Coronary artery (tissue), 2 donors: ENCODE data around the gene RAD9A.

Experiments
- DNase-seq: peaks from one replicate; pipeline ENCODE4 v3.0.0-alpha.2; 2017; ENCODE audit warnings: low spot score
- H3K27ac ChIP-seq, 2 donors: fragments of 200-600 bp; sonication (generic); one replicate each; pipeline ENCODE4 v1.5.1; 2016 to 2019
- H3K4me3 ChIP-seq: fragments of 200-600 bp; sonication (generic); 2 replicates; pipeline ENCODE4 v1.5.1; 2016; ENCODE audit warnings: mild to moderate bottlenecking, moderate library complexity
- TF ChIP-seq, protein P1 (sequence below): fragments of 200-600 bp; sonication (generic); IDR thresholded peaks from one replicate; pipeline ENCODE4 v1.5.1; 2019; ENCODE audit warnings: antibody characterized with exemption

The RAD9A gene

DNA sequence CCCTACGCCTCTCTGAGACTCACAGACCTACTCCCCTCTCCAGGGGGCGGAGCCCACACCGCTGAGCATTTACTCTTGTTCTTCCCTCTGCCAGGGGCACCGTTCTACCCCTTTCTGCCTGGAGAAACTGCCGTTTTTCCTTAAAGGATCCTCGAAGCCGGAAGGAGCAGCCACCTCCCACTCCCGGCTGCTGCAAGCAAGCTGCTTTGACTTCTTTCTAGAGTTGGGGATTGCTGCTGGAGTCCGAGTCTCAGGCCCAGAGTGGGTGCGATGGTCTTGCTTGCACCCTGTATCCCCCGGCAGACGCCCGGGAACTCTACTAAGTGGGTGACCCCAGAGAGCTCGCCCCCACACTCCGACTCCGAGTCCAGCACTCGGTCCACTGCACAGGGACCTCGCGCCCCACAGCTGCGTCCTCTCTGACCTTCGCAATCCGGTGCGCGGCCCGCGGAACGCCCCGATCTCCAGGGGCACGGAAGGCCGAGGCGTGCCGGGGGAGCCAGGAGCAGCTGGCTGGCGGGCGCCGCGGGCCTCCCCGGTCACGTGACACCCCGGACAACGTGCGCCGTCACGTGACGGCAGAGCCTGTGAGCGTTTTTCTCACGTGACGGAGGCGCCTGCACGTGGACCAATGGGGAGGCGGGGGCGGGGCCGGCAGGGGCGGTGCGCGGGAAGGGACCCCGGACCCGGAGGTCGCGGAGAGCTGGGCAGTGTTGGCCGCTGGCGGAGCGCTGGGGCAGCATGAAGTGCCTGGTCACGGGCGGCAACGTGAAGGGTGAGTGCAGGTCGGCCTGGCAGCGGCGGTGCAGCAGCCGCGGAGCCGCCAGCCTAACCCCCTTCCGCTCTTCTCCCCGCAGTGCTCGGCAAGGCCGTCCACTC, at the start of gene RAD9A:
Gene RAD9A (plus strand): TSS at position 683 of the 879 bp plus-strand sequence. CDS start 59 bp downstream, at position 742.
- peak within 1 kb of the TSS; percentile 98 for H3K4me3 ChIP-seq
- TF ChIP-seq, protein P1, sequence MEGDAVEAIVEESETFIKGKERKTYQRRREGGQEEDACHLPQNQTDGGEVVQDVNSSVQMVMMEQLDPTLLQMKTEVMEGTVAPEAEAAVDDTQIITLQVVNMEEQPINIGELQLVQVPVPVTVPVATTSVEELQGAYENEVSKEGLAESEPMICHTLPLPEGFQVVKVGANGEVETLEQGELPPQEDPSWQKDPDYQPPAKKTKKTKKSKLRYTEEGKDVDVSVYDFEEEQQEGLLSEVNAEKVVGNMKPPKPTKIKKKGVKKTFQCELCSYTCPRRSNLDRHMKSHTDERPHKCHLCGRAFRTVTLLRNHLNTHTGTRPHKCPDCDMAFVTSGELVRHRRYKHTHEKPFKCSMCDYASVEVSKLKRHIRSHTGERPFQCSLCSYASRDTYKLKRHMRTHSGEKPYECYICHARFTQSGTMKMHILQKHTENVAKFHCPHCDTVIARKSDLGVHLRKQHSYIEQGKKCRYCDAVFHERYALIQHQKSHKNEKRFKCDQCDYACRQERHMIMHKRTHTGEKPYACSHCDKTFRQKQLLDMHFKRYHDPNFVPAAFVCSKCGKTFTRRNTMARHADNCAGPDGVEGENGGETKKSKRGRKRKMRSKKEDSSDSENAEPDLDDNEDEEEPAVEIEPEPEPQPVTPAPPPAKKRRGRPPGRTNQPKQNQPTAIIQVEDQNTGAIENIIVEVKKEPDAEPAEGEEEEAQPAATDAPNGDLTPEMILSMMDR, result no peak
- peak; percentile 96 for DNase-seq
- H3K27ac ChIP-seq, result peak within 1 kb of the TSS; percentile 55 to 89

DNA sequence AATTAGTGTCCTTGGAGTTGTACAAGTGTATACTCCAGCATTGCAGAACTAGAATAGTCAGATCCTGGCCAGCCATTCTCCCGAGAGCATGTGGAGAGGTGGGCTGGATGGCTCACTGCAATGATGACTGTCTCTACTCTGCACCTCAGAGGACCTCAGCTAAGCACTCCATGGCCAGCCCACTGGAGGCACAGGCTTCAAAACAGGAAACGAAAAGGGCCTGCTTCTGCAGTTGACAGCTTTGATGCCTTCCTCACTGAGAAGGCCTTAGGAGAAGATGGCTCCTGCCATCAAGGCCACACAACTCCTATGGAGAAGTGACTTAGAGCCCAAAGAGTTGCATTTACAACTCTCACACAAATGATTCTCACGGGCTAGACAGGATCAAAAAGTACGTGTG, 47.5 kb upstream of the RAD9A start:
- Histone ChIP-seq H3K4me3 (no peak overlapping the region), H3K27ac (no peak overlapping the region)
- DNase-seq, result no peak
- TF ChIP-seq, protein P1, result no peak

DNA sequence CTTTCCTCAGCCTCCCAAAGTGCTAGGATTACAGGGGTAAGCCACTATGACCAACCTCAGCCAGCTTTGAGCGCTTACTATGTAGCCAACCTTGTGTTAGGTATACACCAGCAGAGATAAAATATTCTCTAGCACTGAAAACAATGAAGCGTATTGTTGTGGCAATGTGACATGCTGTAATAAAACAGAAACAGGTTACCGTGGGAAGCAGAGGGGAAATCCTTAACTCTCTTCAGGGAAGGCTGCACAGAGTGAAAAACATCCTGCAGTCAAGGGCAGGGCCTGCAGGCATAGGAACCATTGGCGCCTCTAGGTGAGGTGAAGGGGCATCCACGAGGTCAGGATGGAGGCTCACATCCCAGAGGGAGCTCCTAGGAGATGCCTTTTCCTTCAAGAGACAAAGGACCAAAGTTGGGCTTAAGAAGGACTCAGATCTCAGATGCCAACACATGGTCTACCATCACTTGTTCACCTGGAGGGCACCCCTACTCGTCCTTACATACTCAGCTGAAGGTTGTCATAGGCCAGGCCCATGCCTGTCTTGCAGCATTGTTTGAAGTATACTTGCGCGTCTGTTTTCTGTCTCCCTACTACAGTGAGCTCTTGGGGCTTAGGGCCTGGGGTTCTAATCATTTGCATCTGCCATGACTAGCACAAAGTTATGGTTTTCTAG, 46.4 kb upstream of the RAD9A start:
- Histone ChIP-seq H3K27ac (no peak overlapping the region), H3K4me3 (no peak overlapping the region)
- DNase-seq, result no peak
- TF ChIP-seq, protein P1, result no peak

DNA sequence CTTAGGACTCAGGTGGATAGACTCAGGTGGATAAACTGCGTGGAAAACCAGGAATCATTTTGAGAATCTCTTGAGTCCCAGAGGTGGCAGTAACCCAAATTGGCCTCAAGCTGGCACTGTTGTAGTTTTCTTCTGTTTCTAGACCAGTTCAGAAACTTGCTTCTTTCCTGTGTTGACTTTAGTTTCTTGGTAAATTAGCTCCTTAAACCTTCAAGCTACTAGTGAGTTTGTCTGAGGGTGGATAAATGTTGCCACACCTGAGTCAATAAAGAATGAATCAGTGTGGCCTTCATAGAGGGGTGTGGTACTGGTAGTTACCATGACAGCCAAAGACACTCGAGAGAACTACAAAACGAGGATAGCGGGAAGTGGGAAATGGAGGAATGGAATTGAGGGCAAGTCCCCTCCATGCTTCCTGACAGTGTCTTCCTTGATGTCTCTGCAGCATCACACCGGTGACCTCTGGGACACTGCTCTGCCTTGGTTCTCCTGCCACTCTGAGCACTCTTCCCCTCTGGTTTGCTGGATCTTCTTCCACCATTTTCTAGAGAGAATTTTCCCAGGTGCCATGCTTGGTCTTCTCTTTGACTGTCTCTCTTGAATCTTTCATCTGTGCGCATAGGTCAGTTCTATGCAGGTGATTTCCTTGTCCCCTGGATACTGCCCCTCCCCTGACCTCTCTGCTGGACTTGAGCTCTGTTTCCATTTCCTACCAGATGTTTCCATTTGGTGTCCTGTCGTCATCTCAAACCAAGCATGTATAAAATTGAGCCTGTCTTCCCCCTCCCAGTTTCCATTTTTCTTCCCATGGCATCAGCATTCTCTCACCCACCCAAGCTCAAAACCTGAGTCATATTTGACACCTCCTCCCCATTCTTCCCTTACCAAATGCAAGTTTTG, 45.6 kb upstream of the RAD9A start:
- no peak for DNase-seq
- Histone ChIP-seq H3K27ac (no peak overlapping the region), H3K4me3 (no peak overlapping the region)
- TF ChIP-seq, protein P1, result peak; percentile 37

DNA sequence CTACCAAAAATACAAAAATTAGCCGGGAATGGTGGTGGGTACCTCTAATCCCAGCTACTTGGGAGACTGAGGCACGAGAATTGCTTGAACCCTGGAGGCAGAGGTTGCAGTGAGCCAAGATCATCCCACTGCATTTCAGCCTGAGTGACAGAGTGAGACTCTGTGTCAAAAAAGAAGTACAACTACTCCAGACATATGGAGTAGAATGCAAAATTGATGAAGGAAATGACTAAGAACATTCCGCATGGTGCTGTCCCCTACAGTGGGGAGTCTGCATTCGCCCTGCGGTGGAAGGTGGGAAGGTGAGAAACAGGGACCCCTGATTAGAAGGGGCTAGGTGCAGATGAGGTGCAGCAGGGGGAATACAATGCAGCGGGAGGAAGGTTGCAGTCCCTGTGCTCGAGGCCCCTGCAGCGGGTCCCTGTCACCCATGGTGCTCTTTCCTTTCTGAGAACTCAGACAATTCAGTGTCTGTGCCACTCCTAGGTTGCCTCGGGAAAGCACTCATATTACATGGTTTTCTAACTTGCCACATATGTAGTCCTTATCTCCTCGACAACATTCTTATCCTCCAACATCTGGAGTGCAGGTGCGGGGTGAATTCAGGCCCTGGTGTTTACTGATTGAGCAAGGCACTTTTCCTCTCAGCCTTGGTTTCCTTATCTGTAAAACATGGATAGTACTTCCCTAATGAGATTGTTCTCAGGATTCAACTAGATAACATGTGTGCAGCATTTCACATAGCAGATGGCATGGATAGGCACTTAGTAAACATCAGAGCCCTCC, 43.6 kb upstream of the RAD9A start:
- TF ChIP-seq, protein P1, result no peak
- no peak for DNase-seq
- Histone ChIP-seq H3K27ac (peak overlapping the region in 1 of 2 donors; percentile 56), H3K4me3 (no peak overlapping the region)

DNA sequence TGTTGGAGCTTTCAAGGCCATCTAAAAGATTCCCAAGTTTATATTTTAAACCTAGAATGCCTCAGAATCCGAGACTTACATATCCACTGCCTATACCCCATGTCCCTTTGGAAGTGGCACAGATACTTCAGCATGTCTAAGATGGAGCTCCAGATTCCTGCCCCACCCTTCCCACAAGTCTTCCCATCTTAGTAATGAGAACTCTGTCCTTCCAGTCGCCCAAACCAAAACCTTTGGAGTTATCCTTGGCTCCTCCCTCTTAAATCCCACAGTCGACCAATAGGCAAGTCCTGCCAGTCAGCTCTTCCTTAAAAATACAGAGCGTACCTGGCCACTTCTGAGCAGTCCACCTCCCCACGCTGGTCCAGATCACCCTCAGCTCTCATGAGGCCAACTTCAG, 42.8 kb upstream of the RAD9A start:
- TF ChIP-seq, protein P1, result no peak
- DNase-seq, result no peak
- H3K4me3 ChIP-seq, result no peak overlapping the region
- H3K27ac ChIP-seq, result peak overlapping the region in 1 of 2 donors; percentile 56
